Activated T-helper 17 cell treated with anti-CD3 and anti-CD28 coated beads, Interleukin-2, amount 50 U/mL, for 72 hours (primary cell): ENCODE measurements around the gene FAR2. TPM values are rescaled to one million over a fixed set of nuclear protein-coding genes. Genes with fewer than 3 reads are reported as not detected.

ENCODE experiments used
- ATAC-seq: fragments of 150-1000 bp; cut with Tn5 transposase; replicated peaks from 2 replicates; pipeline ENCODE4 v1.10.0; 2021; ENCODE audit warnings: mild to moderate bottlenecking, moderate library complexity
- H3K27ac Mint-ChIP-seq: one replicate; pipeline ENCODE4 v1.8.0; 2022; ENCODE audit warnings: mixed read lengths
- H3K27me3 Mint-ChIP-seq: one replicate; pipeline ENCODE4 v1.8.0; 2022; ENCODE audit warnings: mixed read lengths
- H3K36me3 Mint-ChIP-seq: one replicate; pipeline ENCODE4 v1.8.0; 2022; ENCODE audit warnings: low read depth, mild to moderate bottlenecking, mixed read lengths
- H3K4me1 Mint-ChIP-seq: one replicate; pipeline ENCODE4 v1.8.0; 2022; ENCODE audit warnings: mixed read lengths
- H3K4me3 Mint-ChIP-seq: one replicate; pipeline ENCODE4 v1.8.0; 2022; ENCODE audit warnings: mild to moderate bottlenecking, mixed read lengths
- H3K9me3 Mint-ChIP-seq: one replicate; pipeline ENCODE4 v1.8.0; 2022; ENCODE audit warnings: mixed read lengths
- total RNA-seq, 2 donors: library from RNA; stranded (reverse); gene quantifications; one replicate each; pipeline ENCODE4 v1.2.3, GENCODE V29; 2022

Gene FAR2
- total RNA-seq, 2 donors from 2014 or later: 6.2 to 18.5 TPM

- Mint-ChIP-seq H3K36me3 (no peaks in the 10 kb centered on the region), H3K27me3 (no peaks in the 10 kb centered on the region), H3K27ac (no peak overlapping the region), H3K4me1 (no peaks in the 10 kb centered on the region), H3K9me3 (peaks cover 3% of the 10 kb centered on the region), H3K4me3 (no peak overlapping the region)
- ATAC-seq: no peak
Measured at GRCh38 chr12:29226616-29227015, 77.5 kb downstream of the FAR2 start.

GRCh38 chr12:29228474-29229157 lies 79.5 kb downstream of the FAR2 start:
- Mint-ChIP-seq H3K4me3 (no peak overlapping the region), H3K9me3 (no peaks in the 10 kb centered on the region), H3K27ac (no peak overlapping the region), H3K36me3 (no peaks in the 10 kb centered on the region), H3K4me1 (no peaks in the 10 kb centered on the region), H3K27me3 (no peaks in the 10 kb centered on the region)
- no peak for ATAC-seq

GRCh38 chr12:29229158-29229505 lies 80.1 kb downstream of the FAR2 start:
- H3K4me1 Mint-ChIP-seq: no peaks in the 10 kb centered on the region
- H3K9me3 Mint-ChIP-seq: no peaks in the 10 kb centered on the region
- no peaks in the 10 kb centered on the region for H3K27me3 Mint-ChIP-seq
- no peak for ATAC-seq
- no peak overlapping the region for H3K4me3 Mint-ChIP-seq
- no peak overlapping the region for H3K27ac Mint-ChIP-seq
- H3K36me3 Mint-ChIP-seq: no peaks in the 10 kb centered on the region

DNA sequence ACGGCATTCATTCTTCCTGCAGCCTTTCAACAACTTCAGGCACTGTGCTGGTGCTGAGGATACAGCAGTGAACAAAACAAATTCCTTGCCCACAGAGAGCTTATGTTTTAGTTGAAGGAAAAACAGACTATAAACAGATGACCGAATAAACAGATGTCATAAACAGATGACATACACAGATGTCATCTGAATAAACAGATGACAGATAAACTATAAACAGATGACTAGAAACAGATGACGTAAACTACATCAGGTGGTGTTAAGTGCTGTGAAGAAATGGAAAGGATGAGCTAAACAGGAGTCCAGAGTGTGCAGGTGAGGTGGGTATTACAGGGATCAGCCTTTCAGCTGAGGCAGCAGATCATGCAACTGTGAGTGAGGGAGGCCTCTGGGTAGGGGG lies 80.9 kb downstream of the FAR2 start:
- Mint-ChIP-seq H3K4me1 (no peaks in the 10 kb centered on the region), H3K27me3 (no peaks in the 10 kb centered on the region), H3K4me3 (no peak overlapping the region), H3K9me3 (no peaks in the 10 kb centered on the region), H3K36me3 (no peaks in the 10 kb centered on the region), H3K27ac (no peak overlapping the region)
- no peak for ATAC-seq

DNA sequence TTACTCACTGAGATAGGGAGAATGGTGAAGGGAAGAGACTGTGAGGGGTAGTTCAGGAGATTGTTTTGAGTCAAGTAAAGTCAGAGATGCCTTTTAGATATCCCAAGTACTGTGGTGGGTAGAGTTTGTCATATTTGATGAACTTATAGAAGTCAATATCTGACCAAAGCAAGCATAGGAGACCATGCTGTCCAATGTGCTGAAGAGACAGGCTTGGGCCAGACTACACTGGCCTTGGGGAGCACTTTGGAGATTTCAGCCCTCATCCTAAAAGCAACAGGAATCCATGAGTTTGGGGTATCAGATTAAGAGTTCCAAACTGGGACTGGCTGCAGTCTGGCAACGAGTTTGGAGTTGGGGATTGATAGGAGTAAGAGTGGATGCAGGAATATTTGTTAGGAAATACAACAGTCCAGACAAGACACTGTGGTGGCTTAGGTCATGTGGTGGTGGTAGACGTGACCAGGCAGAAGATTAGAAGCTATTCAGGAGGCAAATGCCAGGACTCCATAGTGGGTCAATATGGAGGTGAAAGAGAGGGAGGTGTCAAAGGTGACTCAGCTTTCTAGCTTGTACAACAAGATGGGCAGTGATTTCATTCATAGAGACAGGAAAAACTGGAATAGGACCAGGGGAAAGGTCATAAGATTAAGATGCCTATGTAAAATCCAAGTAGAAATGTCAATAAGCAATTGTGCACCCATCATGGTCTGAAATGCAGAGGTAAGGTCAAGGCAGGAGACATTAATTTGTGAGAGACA lies 81.9 kb downstream of the FAR2 start:
- no peak overlapping the region for H3K4me3 Mint-ChIP-seq
- ATAC-seq: no peak
- H3K36me3 Mint-ChIP-seq: no peaks in the 10 kb centered on the region
- H3K9me3 Mint-ChIP-seq: no peaks in the 10 kb centered on the region
- H3K27me3 Mint-ChIP-seq: no peaks in the 10 kb centered on the region
- H3K27ac Mint-ChIP-seq: no peak overlapping the region
- no peaks in the 10 kb centered on the region for H3K4me1 Mint-ChIP-seq

DNA sequence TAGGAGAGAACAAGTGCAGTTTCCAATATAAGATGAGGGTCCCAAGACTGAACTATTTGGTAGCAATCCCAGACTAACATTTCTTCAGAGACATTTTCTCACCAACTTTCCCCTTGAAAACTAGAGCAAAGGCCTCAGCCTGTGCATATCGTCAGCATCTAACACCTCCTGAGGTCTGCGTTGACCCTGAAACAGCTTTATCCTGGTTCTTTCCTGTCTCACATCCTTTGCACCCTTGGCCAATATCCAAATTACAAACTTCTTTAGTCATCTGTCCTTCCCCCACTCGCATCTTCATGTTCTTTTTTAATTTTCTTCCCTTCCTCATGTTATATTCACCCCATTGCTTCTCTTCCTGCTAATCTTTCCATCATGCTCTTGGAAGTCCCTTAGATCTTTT lies 83.0 kb downstream of the FAR2 start:
- Mint-ChIP-seq H3K4me1 (no peaks in the 10 kb centered on the region), H3K27me3 (no peaks in the 10 kb centered on the region), H3K9me3 (no peaks in the 10 kb centered on the region), H3K36me3 (no peaks in the 10 kb centered on the region), H3K4me3 (no peak overlapping the region), H3K27ac (no peak overlapping the region)
- ATAC-seq: no peak

DNA sequence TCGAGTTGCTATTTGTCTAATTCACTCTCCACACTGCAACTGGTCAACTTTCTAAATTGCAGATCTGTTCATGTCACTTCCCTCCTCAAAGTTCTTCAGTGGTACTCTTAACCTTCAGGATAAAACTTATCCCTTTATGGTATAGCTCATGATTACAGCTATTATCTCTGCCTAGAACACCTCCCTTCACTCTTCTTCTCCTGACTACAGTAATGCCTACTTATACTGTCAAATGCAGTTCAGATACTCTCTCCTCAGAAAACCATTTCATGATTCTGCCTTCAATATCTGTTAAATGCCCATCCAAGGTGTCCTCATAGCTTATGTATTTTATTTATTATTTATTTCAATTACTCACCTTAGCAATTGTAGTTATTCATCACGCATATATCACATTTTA lies 85.5 kb downstream of the FAR2 start:
- Mint-ChIP-seq H3K27me3 (no peaks in the 10 kb centered on the region), H3K4me3 (no peak overlapping the region), H3K36me3 (no peaks in the 10 kb centered on the region), H3K9me3 (no peaks in the 10 kb centered on the region), H3K4me1 (no peaks in the 10 kb centered on the region), H3K27ac (no peak overlapping the region)
- no peak for ATAC-seq

DNA sequence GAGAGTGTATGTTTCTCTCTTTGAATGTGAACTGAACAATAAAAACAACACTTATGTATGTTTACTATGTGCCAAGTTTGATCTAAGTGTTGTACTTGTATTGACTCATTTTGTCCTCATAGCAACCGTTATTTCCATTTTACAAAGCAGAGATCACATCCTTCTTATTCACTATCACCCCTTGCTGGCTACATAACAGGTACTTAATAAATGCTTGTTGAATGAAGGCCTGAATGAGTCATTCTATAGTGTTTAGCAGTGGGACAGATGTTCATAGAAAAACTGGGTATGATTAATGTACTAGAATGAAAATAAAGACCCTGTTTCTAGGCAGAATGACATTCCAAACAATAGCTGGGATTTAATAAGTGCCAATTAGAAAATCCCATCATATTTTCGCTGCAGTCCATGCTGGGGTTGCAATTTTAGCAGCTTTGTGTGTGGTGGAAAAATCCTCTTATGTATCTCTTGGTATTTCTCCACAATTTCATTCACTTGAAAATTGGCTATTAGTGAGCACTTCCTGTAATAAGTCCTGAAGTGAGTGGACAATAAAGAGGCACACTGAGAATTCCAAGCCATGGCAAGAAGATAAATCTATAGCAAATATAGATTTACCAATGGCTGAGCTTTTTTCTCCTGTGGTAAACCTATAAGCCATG lies 86.0 kb downstream of the FAR2 start:
- H3K4me1 Mint-ChIP-seq: no peaks in the 10 kb centered on the region
- no peaks in the 10 kb centered on the region for H3K36me3 Mint-ChIP-seq
- no peak for ATAC-seq
- H3K9me3 Mint-ChIP-seq: no peaks in the 10 kb centered on the region
- H3K27ac Mint-ChIP-seq: no peak overlapping the region
- no peak overlapping the region for H3K4me3 Mint-ChIP-seq
- no peaks in the 10 kb centered on the region for H3K27me3 Mint-ChIP-seq

GRCh38 chr12:29238822-29239291 lies 89.8 kb downstream of the FAR2 start:
- Mint-ChIP-seq H3K9me3 (peaks cover 7% of the 10 kb centered on the region), H3K27ac (no peak overlapping the region), H3K27me3 (no peaks in the 10 kb centered on the region), H3K4me1 (peaks cover 9% of the 10 kb centered on the region), H3K36me3 (no peaks in the 10 kb centered on the region), H3K4me3 (no peak overlapping the region)
- no peak for ATAC-seq

- H3K36me3 Mint-ChIP-seq: no peaks in the 10 kb centered on the region
- H3K9me3 Mint-ChIP-seq: peaks cover 7% of the 10 kb centered on the region
- H3K27ac Mint-ChIP-seq: no peak overlapping the region
- H3K4me3 Mint-ChIP-seq: no peak overlapping the region
- peaks cover 9% of the 10 kb centered on the region for H3K4me1 Mint-ChIP-seq
- no peaks in the 10 kb centered on the region for H3K27me3 Mint-ChIP-seq
- no peak for ATAC-seq
Measured at GRCh38 chr12:29239336-29239735, 90.3 kb downstream of the FAR2 start.

- H3K9me3 Mint-ChIP-seq: peaks cover 11% of the 10 kb centered on the region
- peaks cover 9% of the 10 kb centered on the region for H3K4me1 Mint-ChIP-seq
- H3K4me3 Mint-ChIP-seq: no peak overlapping the region
- no peak for ATAC-seq
- H3K27me3 Mint-ChIP-seq: no peaks in the 10 kb centered on the region
- no peak overlapping the region for H3K27ac Mint-ChIP-seq
- no peaks in the 10 kb centered on the region for H3K36me3 Mint-ChIP-seq
Measured at GRCh38 chr12:29240441-29240840, 91.4 kb downstream of the FAR2 start.

GRCh38 chr12:29241821-29242591 lies 92.9 kb downstream of the FAR2 start:
- peak; percentile 91 for ATAC-seq
- no peaks in the 10 kb centered on the region for H3K36me3 Mint-ChIP-seq
- peak overlapping the region; percentile 12 for H3K4me3 Mint-ChIP-seq
- peaks cover 9% of the 10 kb centered on the region for H3K4me1 Mint-ChIP-seq
- H3K27ac Mint-ChIP-seq: peak overlapping the region; percentile 37
- H3K27me3 Mint-ChIP-seq: no peaks in the 10 kb centered on the region
- H3K9me3 Mint-ChIP-seq: peaks cover 11% of the 10 kb centered on the region

DNA sequence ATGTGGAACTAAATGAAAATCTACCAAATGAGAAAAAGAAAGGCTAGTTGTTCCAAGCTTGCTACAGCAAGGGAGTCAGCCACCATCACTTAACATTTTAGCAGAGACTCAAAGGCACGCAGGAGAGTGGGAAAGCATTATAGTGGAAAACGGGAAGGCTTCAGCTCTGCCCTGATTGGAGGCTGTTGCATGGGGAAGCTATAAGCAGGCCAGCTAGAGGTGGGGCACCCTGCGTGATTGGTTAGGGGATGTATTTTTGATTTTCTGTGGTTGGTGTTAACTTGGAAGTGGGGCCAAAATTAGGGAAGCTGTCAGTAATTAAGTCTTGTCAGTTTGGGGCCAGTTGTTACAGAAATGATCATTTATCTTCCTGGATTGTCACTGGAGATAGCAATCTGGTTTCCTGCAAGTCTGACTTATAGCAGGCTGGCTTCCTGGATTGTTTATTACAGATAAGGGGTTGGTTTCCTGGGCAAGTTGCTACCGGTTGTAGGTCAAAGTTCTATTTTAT lies 93.9 kb downstream of the FAR2 start:
- Mint-ChIP-seq H3K27ac (no peak overlapping the region), H3K27me3 (no peaks in the 10 kb centered on the region), H3K36me3 (no peaks in the 10 kb centered on the region), H3K9me3 (peaks cover 11% of the 10 kb centered on the region), H3K4me3 (no peak overlapping the region), H3K4me1 (peaks cover 9% of the 10 kb centered on the region)
- ATAC-seq: no peak

- Mint-ChIP-seq H3K27me3 (no peaks in the 10 kb centered on the region), H3K27ac (no peak overlapping the region), H3K4me1 (peaks cover 9% of the 10 kb centered on the region), H3K9me3 (peaks cover 11% of the 10 kb centered on the region), H3K4me3 (no peak overlapping the region), H3K36me3 (no peaks in the 10 kb centered on the region)
- no peak for ATAC-seq
Measured at GRCh38 chr12:29244159-29244765, 95.2 kb downstream of the FAR2 start.
